Right atrium auricular region (tissue), 2 donors: ENCODE measurements around the gene ANAPC13. TPM values are rescaled to one million over a fixed set of nuclear protein-coding genes. Genes with fewer than 3 reads are reported as not detected.

ENCODE experiments used
- DNase-seq: peaks from one replicate; pipeline ENCODE4 v3.0.0-alpha.2; 2019; ENCODE audit warnings: low spot score
- H3K27ac ChIP-seq, 2 donors: fragments of 200-600 bp; sonication (generic); 1 replicate in 1 of 2; 2 replicates in 1 of 2; pipeline ENCODE4 v1.5.1; 2016 to 2019
- H3K27me3 ChIP-seq, 2 donors: fragments of 200-600 bp; sonication (generic); one replicate each; pipeline versions ENCODE4 v1.5.1 to v1.6.0; 2017 to 2019
- H3K36me3 ChIP-seq: fragments of 200-600 bp; sonication (generic); one replicate; pipeline ENCODE4 v1.5.1; 2016
- H3K4me1 ChIP-seq, 2 donors: fragments of 200-600 bp; sonication (generic); one replicate each; pipeline versions ENCODE4 v1.5.1 to v1.6.0; 2017 to 2019
- H3K4me3 ChIP-seq, 2 donors: fragments of 200-600 bp; sonication (generic); 1 replicate in 1 of 2; 2 replicates in 1 of 2; pipeline ENCODE4 v1.5.1; 2017 to 2019; ENCODE audit warnings: mild to moderate bottlenecking in 1 of 2, moderate library complexity in 1 of 2
- H3K9me3 ChIP-seq, 2 donors: fragments of 200-600 bp; sonication (generic); one replicate each; pipeline ENCODE4 v1.5.1; 2019
- total RNA-seq, 2 donors: library from RNA; depleted of rRNA; stranded (reverse); fragments of >200 nt; gene quantifications; one replicate each; pipeline ENCODE4 v1.1.0, GENCODE V29; 2016
- TF ChIP-seq, protein P1 (sequence below), 2 donors: fragments of 200-600 bp; sonication (generic); IDR thresholded peaks; one replicate each; pipeline ENCODE4 v1.5.1; 2019; ENCODE audit warnings: antibody characterized with exemption in 2 of 2

Gene ANAPC13
- total RNA-seq, 2 donors from 2014 or later = 67.8 to 110 TPM

GRCh38 chr3:134487406-134487805 is 1.6 kb upstream of the ANAPC13 start:
- Histone ChIP-seq H3K36me3 (peaks cover 3% of the 10 kb centered on the region), H3K27me3 (no peaks in the 10 kb centered on the region), H3K27ac (peak overlapping the region in 1 of 2 donors; percentile 97), H3K4me3 (peak overlapping the region; percentile 5 to 75), H3K4me1 (peaks cover 0 to 41% of the 10 kb centered on the region in 2 donors), H3K9me3 (no peaks in the 10 kb centered on the region)
- TF ChIP-seq, protein P1, sequence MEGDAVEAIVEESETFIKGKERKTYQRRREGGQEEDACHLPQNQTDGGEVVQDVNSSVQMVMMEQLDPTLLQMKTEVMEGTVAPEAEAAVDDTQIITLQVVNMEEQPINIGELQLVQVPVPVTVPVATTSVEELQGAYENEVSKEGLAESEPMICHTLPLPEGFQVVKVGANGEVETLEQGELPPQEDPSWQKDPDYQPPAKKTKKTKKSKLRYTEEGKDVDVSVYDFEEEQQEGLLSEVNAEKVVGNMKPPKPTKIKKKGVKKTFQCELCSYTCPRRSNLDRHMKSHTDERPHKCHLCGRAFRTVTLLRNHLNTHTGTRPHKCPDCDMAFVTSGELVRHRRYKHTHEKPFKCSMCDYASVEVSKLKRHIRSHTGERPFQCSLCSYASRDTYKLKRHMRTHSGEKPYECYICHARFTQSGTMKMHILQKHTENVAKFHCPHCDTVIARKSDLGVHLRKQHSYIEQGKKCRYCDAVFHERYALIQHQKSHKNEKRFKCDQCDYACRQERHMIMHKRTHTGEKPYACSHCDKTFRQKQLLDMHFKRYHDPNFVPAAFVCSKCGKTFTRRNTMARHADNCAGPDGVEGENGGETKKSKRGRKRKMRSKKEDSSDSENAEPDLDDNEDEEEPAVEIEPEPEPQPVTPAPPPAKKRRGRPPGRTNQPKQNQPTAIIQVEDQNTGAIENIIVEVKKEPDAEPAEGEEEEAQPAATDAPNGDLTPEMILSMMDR (IDR thresholded peaks at IDR 0.05) = no peak
- no peak for DNase-seq

DNA sequence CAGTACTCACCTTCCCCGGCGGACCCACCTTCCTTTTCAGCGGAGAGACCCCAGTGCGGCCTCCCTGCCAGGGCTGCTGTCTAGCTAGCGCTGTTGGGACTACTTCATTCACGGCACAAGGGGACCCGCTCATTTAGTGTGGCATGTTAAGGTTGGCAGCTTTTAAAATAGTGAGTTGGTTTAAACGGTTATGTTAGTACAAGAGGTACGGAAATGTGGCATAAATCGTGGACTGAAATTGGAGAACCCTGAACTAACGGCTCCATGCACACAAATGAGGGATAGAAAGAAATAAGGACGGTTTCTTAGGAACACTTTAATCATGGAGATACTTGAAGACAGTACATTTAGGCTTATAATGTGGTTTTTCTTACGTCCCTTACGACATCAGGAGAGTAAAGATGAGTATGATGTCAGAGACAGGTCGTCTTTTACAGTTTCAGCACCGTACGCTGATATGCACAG is 824 bp upstream of the ANAPC13 start:
- Histone ChIP-seq H3K4me1 (peaks cover 0 to 41% of the 10 kb centered on the region in 2 donors), H3K27me3 (no peaks in the 10 kb centered on the region), H3K9me3 (no peaks in the 10 kb centered on the region), H3K4me3 (peak overlapping the region; percentile 71 to 75), H3K36me3 (peaks cover 11% of the 10 kb centered on the region), H3K27ac (peak overlapping the region; percentile 91 to 97)
- TF ChIP-seq, protein P1 (IDR thresholded peaks at IDR 0.05) = no peak
- DNase-seq = no peak

DNA sequence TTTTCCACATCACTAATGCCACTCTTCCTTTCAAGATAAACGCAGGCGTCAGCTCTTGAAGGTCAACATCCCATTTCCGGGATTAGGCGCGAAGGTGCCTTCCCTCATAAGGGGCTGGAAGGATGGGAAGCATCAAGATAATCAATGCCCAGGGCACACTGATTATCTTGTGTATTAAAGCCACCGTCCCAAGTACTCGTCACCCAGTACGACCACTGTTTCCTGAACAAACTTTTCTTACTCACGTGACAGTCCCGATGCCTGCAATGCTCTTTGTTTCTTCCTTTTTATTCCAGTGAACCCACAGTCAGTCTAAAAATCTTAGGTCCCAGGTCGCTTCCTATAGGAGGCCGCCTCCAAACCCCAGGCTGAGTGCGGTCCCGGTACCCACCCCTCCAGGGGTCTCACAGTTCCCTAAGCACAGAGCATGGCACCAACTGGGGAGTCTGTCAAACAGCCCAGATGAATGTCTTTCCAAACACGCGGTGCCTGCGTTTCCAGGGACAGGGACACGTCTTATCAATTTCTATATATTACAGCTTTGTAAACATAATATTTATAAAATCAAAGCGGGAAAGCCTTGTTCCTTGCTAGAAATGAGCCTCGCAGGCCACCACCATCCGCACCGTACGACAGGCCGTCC is 589 bp downstream of the ANAPC13 start:
- TF ChIP-seq, protein P1 (IDR thresholded peaks at IDR 0.05) = no peak
- Histone ChIP-seq H3K27ac (peak overlapping the region; percentile 91 to 97), H3K9me3 (no peaks in the 10 kb centered on the region), H3K4me1 (peaks cover 0 to 41% of the 10 kb centered on the region in 2 donors), H3K27me3 (no peaks in the 10 kb centered on the region), H3K4me3 (peak overlapping the region; percentile 71 to 75), H3K36me3 (peaks cover 25% of the 10 kb centered on the region)
- DNase-seq = no peak

- no peaks in the 10 kb centered on the region for H3K27me3 ChIP-seq
- DNase-seq = no peak
- peaks cover 0 to 41% of the 10 kb centered on the region in 2 donors for H3K4me1 ChIP-seq
- H3K9me3 ChIP-seq = no peaks in the 10 kb centered on the region
- no peak overlapping the region for H3K4me3 ChIP-seq
- peaks cover 37% of the 10 kb centered on the region for H3K36me3 ChIP-seq
- H3K27ac ChIP-seq = peak overlapping the region; percentile 22 to 37
- TF ChIP-seq, protein P1 (IDR thresholded peaks at IDR 0.05) = no peak
Observed at GRCh38 chr3:134483195-134483900, 2.4 kb downstream of the ANAPC13 start.

DNA sequence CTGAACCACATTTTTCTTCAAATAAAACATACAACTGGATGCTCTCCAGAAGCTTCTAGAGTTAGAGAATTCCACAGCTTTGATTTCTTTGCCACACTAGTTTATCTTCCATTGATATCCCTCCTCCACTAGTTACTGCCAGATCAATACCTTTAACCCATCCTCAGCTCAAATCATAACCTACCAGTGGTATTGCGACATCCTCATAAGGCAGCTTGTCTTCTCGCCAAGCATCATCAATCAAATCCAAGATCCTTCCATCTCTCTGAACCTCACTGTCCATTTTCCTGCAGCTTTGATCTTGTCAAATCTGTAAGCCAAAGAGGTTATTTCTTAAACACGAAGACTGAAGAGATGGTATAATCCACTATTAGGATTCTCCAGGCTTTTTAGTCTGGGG is 3.2 kb downstream of the ANAPC13 start:
- Histone ChIP-seq H3K4me3 (no peak overlapping the region), H3K9me3 (no peaks in the 10 kb centered on the region), H3K36me3 (peaks cover 44% of the 10 kb centered on the region), H3K27ac (peak overlapping the region in 1 of 2 donors; percentile 37), H3K27me3 (no peaks in the 10 kb centered on the region), H3K4me1 (peaks cover 0 to 37% of the 10 kb centered on the region in 2 donors)
- TF ChIP-seq, protein P1 (IDR thresholded peaks at IDR 0.05) = no peak
- no peak for DNase-seq
